ENCODE measurements around the gene CORT. TPM values are rescaled to one million over a fixed set of nuclear protein-coding genes. Genes with fewer than 3 reads are reported as not detected.

The CORT gene
- total and polyA plus RNA-seq, 9 donors = 0.11 to 0.51 (median 0.42) TPM; not detected in 4

DNA sequence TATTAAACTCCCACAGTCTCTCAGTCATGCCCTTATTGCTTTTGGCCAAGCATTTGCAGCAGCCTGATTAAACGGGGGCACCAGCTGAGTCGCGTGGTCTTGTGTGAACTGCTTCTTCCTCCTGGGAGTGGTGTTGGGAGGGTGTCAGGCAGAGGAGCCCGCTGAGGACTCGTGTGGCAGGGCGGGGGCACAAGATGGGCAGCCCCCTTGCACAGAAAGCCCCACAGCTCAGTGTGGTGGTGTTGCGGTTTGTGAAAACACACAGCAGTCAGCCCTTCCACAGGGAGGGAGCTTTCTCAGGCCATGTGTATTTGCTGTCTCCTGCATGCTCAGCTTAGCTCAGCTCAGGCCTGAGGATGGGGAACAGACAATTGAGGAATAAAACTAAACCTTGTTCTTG is 47.3 kb downstream of the CORT start:
- no peak overlapping the region for H3K27ac ChIP-seq
- 90 to 91% (median 91%) methylated on average over 7 of the region's 7 CpGs for WGBS, 3 donors
- intact Hi-C loops (cut with DNase I) = no loop called here

DNA sequence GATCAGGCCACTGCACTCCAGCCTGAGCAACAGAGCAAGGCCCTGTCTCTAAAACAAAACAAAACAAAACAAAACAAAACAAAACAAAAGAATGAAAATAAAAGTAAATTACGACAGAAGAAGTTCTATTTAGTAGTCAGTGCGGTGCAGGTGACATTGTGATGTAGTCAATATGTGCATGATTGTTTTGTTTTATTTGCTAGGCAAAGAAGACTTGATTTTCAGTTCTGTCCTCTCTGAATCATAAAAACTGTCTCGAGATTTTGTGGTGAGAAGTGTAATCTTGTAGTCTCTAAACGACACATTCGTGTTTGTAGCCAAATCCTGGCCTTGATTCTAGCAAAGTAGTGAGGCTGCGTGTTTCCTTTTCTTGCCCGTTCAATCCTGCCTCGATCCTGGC is 48.4 kb downstream of the CORT start:
- Histone ChIP-seq H3K36me3 (no peaks in the 10 kb centered on the region), H3K27ac (no peak overlapping the region), H3K4me3 (no peak overlapping the region), H3K27me3 (no peaks in the 10 kb centered on the region), H3K9me3 (no peaks in the 10 kb centered on the region), H3K4me1 (ENCODE audit: insufficient read depth) (peaks cover 2% of the 10 kb centered on the region)
- TF ChIP-seq, protein P1, sequence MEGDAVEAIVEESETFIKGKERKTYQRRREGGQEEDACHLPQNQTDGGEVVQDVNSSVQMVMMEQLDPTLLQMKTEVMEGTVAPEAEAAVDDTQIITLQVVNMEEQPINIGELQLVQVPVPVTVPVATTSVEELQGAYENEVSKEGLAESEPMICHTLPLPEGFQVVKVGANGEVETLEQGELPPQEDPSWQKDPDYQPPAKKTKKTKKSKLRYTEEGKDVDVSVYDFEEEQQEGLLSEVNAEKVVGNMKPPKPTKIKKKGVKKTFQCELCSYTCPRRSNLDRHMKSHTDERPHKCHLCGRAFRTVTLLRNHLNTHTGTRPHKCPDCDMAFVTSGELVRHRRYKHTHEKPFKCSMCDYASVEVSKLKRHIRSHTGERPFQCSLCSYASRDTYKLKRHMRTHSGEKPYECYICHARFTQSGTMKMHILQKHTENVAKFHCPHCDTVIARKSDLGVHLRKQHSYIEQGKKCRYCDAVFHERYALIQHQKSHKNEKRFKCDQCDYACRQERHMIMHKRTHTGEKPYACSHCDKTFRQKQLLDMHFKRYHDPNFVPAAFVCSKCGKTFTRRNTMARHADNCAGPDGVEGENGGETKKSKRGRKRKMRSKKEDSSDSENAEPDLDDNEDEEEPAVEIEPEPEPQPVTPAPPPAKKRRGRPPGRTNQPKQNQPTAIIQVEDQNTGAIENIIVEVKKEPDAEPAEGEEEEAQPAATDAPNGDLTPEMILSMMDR (IDR thresholded peaks at IDR 0.05) = no peak
- no peak for TF ChIP-seq EP300 (IDR thresholded peaks at IDR 0.05)
- TF ChIP-seq POLR2A (IDR thresholded peaks at IDR 0.05) = no peak
- intact Hi-C loops (cut with DNase I) = no loop called here
- no peak for DNase-seq
- 33 to 52% (median 35%) methylated on average over 8 of the region's 8 CpGs for WGBS, 3 donors

More for the DNA sequence above, 47.3 kb downstream of the CORT start:
- Histone ChIP-seq H3K4me3 (no peak overlapping the region), H3K27me3 (no peaks in the 10 kb centered on the region), H3K9me3 (no peaks in the 10 kb centered on the region), H3K36me3 (no peaks in the 10 kb centered on the region), H3K4me1 (ENCODE audit: insufficient read depth) (peaks cover 2% of the 10 kb centered on the region)
- TF ChIP-seq, protein P1 (IDR thresholded peaks at IDR 0.05) = no peak
- TF ChIP-seq EP300 (IDR thresholded peaks at IDR 0.05) = no peak
- TF ChIP-seq POLR2A (IDR thresholded peaks at IDR 0.05) = no peak
- no peak for DNase-seq

Other genes starting within 250 kb of the CORT start
- gene KIF1B, start 239.5 kb upstream of the CORT start, total RNA-seq = 10 to 100 TPM; 34.8 to 44.2 (median 38.0) TPM
- gene KIF1B, start 239.5 kb upstream of the CORT start, polyA plus RNA-seq = 10 to 100 TPM; 11.5 to 27.7 TPM
- 10 to 100 TPM; 32.0 to 93.5 (median 52.8) TPM for gene PGD, start 51.0 kb upstream of the CORT start, total RNA-seq
- 100 to 1,000 TPM in 1 of 2 donors, 10 to 100 TPM in 1; 49.9 to 149 TPM for gene PGD, start 51.0 kb upstream of the CORT start, polyA plus RNA-seq
- 10 to 100 TPM in 3 of 7 donors, 1 to 10 TPM in 4; 1.5 to 13.6 (median 9.8) TPM for gene CENPS, start 19.6 kb upstream of the CORT start, total RNA-seq
- 10 to 100 TPM; 10.5 to 12.3 TPM for gene CENPS, start 19.6 kb upstream of the CORT start, polyA plus RNA-seq
- 10 to 100 TPM; 14.8 to 37.4 (median 33.0) TPM for gene DFFA, start 22.5 kb downstream of the CORT start, total RNA-seq
- gene DFFA, start 22.5 kb downstream of the CORT start, polyA plus RNA-seq = 10 to 100 TPM; 17.7 to 36.7 TPM
- 10 to 100 TPM in 6 of 7 donors, 1 to 10 TPM in 1; 7.5 to 22.9 (median 16.7) TPM for gene PEX14, start 24.9 kb downstream of the CORT start, total RNA-seq
- gene PEX14, start 24.9 kb downstream of the CORT start, polyA plus RNA-seq = 10 to 100 TPM in 1 of 2 donors, 1 to 10 TPM in 1; 3.3 to 19.6 TPM